NB4 (cell line): ENCODE results near the gene MDN1.
"Not testable (repeated sequence)": the region's sequence is repeated elsewhere in the genome, so short reads cannot be mapped to it uniquely, and the experiment has no call there.

Experiments used
- DNase-seq: peaks from one replicate; pipeline ENCODE4 v3.0.0; 2010; ENCODE audit warnings: low read depth
- H3K4me3 ChIP-seq: one replicate; pipeline ENCODE4 v1.5.1; 2011; ENCODE audit warnings: mild to moderate bottlenecking, low read depth, low read length, moderate library complexity
- MYC ChIP-seq: IDR thresholded peaks from 2 replicates; pipeline ENCODE4 v1.6.1; 2011; ENCODE audit warnings: low read depth, low read length
- POLR2A ChIP-seq: IDR thresholded peaks from 2 replicates; pipeline ENCODE4 v1.6.1; 2011; ENCODE audit warnings: mild to moderate bottlenecking; ENCODE audit not compliant: insufficient read length; ENCODE audit errors: extremely low read depth
- TF ChIP-seq, protein P1 (sequence below): IDR thresholded peaks from one replicate; pipeline ENCODE4 v1.5.1; 2012; ENCODE audit warnings: low read depth, low read length
- TF ChIP-seq, protein P2 (sequence below): IDR thresholded peaks from 2 replicates; pipeline ENCODE4 v1.6.1; 2011; ENCODE audit warnings: low read depth, low read length

The MDN1 gene

GRCh38 chr6:89790403-89790802 is 29.2 kb downstream of the MDN1 start:
- no peak for DNase-seq
- H3K4me3 ChIP-seq: no peak overlapping the region
- TF ChIP-seq POLR2A (no peak), MYC (no peak)
- TF ChIP-seq, protein P1, sequence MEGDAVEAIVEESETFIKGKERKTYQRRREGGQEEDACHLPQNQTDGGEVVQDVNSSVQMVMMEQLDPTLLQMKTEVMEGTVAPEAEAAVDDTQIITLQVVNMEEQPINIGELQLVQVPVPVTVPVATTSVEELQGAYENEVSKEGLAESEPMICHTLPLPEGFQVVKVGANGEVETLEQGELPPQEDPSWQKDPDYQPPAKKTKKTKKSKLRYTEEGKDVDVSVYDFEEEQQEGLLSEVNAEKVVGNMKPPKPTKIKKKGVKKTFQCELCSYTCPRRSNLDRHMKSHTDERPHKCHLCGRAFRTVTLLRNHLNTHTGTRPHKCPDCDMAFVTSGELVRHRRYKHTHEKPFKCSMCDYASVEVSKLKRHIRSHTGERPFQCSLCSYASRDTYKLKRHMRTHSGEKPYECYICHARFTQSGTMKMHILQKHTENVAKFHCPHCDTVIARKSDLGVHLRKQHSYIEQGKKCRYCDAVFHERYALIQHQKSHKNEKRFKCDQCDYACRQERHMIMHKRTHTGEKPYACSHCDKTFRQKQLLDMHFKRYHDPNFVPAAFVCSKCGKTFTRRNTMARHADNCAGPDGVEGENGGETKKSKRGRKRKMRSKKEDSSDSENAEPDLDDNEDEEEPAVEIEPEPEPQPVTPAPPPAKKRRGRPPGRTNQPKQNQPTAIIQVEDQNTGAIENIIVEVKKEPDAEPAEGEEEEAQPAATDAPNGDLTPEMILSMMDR: no peak
- TF ChIP-seq, protein P2, sequence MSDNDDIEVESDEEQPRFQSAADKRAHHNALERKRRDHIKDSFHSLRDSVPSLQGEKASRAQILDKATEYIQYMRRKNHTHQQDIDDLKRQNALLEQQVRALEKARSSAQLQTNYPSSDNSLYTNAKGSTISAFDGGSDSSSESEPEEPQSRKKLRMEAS: no peak

DNA sequence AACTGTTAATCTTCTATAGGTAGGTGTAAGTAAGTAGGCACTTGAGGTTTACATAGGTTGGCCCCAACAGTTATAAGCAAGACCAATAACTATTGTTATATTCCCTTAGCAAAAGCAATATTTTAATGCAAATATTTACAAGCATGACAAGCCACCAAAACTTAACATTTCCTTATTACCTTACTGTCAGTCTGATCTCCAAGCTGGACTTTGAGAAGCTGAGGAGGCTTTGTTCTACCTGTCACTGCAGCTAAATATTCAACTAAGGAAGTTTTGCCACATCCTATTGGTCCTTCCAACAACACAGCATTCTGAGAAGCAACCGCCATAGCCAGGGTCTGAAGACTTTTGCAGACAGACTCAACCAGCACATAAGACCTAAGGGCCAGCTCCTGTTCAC is 29.6 kb downstream of the MDN1 start:
- no peak for DNase-seq
- no peak overlapping the region for H3K4me3 ChIP-seq
- TF ChIP-seq MYC: no peak
- TF ChIP-seq, protein P1: no peak
- no peak for TF ChIP-seq POLR2A
- TF ChIP-seq, protein P2: no peak

DNA sequence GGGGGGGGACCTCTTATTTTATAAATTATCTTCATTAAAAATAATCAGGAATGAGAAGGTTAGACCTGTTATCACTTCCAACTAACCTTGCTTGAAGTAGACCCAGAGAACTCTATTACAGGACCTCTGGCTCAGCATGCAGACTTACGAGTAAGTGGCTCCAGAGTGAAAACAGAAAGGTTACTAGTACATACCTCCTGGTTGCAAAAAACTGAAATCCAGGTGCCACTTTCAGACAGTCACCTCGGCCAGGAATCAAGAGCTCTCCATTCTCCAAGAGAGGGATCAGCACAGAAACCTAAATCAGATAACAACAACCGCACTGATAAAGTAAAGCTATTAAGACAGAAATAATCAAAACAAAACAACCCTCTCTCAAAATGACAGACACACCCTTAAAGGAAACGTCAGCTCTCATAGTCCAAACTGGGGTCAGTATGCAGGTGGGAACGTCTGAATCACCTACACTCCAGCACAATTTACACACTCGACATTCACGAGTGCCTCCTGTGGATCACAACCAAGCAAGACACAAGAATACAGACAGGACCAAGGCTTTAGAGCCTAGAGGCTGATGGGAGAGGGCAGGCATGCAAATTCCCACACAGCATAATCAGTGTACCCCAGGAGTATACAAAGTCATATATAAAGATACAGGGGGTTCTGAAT is 31.8 kb downstream of the MDN1 start:
- no peak overlapping the region for H3K4me3 ChIP-seq
- TF ChIP-seq, protein P1: no peak
- no peak for TF ChIP-seq MYC
- TF ChIP-seq, protein P2: no peak
- no peak for TF ChIP-seq POLR2A
- no peak for DNase-seq

DNA sequence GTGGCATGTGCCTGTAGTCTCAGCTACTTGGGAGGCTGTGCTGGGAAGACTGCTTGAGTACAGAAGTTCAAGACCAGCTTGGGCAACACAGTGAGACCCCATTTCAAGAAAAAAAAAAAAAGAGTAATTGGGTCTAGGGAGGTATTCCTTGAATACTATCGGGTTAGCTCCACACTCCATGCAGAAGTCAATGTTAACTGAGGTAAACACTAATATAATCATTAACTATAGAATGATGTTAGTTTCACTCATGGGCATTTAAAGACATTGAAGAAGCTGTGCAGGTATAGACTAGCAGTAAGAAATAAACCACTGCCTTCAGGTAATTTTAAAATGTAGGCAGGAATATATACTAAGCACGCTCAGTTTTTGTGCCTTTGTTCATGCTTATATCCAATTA is 32.6 kb downstream of the MDN1 start:
- no peak for DNase-seq
- H3K4me3 ChIP-seq: no peak overlapping the region
- TF ChIP-seq MYC: no peak

GRCh38 chr6:89784838-89785237 is 34.8 kb downstream of the MDN1 start:
- DNase-seq: no peak
- no peak for TF ChIP-seq POLR2A
- H3K4me3 ChIP-seq: no peak overlapping the region

- DNase-seq: peak; percentile 31
- not testable (repeated sequence) for H3K4me3 ChIP-seq
Measured at GRCh38 chr6:89783293-89783692, 36.3 kb downstream of the MDN1 start.

GRCh38 chr6:89782222-89782621 is 37.4 kb downstream of the MDN1 start:
- TF ChIP-seq MYC: no peak
- TF ChIP-seq, protein P2: no peak
- TF ChIP-seq POLR2A: no peak
- TF ChIP-seq, protein P1: no peak
- no peak for DNase-seq
- no peak overlapping the region for H3K4me3 ChIP-seq
